GM18519 (cell line): Measurements from ENCODE around the gene ENTPD2.
A peak's percentile ranks its signal among the peaks of the same experiment; 100 is the strongest.

Source experiments
- ATAC-seq: cut with Tn5 transposase; IDR thresholded peaks from one replicate; pipeline ENCODE4 v1.9.1; 2021; ENCODE audit warnings: mild to moderate bottlenecking, moderate library complexity; ENCODE audit not compliant: unreplicated experiment, low FRiP score

ENTPD2 gene

DNA sequence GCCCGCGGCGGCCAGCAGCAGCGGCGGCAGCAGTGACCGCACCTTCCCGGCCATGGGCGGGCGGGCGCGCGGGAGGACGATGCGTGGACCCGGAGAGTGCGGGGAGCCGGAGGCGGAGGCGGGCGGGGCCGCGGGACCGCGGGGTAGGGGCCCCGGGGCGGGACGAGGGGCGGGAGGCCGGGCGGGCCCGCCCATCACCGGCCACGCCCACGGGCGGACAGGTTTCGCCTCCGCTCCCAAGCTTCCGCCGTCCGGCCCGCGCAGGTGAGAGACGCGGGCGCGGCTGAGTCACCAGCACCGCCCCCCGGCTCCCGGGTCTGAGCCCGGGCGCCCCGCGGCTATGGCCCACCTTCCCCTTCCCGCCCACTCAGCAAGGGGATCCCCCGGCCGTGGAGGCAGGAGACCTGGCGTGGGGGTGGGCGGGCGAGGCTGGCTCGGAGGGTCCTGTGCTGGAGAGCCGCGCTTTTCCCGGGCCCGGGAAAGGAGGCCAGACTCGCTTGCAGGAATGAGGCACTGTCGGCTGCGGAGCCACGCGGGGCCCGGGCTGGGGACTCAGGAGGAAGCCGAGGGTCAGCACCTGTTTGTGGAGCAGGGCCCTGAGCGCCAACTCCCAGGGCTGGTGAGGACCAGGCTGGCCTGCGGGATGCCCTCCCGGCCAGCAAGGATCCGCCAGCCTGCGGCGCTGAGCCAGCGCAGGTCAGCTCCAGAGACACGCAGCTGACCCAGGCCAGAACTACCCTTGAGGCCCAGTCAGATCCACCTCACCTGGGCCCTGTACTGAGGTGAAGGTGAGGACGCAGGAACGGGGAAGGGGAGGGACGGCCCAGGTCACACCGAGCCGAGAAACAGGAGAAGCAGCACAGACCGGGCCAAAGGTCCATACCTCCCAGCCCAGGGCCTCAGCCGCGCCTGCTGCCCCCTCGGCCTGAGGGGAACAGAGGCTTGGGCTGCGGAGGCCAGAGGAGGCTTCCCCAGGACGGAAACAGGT lies at the start of gene ENTPD2:
TSS of gene ENTPD2 (minus strand) at position 118 of the 988 bp plus-strand sequence. CDS start at position 54, 64 bp downstream.
- no peak for ATAC-seq

- ATAC-seq = no peak
These were observed 49.5 kb upstream of the ENTPD2 start for GRCh38 chr9:137103206-137103999.

- no peak for ATAC-seq
These were observed 45.4 kb upstream of the ENTPD2 start for GRCh38 chr9:137099231-137099630.

DNA sequence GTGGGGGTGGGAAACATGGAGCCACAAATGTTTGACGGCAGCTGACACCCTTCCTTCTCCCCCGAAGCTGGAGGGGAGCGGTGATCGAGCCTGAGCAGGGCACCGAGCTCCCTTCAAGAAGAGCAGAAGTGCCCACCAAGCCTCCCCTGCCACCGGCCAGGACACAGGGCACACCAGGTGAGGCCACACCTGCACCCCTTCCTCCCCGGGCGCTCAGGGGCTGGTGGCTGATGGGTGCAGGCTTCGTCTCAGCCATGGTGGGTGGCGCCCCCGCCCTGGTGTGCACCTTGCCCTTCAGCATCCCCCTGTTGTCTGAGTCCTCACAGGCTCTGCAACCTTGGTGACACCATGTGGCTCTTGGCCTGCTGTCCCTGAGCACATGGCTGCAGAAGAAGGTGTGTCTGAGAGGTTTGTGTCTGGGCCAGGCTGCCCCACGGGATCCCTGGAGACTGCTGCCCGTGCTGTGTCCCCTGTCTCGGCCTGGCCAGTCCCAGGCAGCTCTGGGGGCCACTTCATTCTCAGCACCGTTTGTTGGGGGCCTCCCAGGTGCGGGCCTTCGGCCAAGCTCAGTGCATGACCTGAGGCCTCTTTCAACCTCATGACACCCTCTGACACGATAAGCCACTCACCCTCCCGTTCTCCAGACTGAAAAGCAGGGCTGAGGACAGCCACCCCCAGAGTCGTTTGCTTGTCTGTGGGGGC lies 44.1 kb upstream of the ENTPD2 start:
- ATAC-seq = no peak

DNA sequence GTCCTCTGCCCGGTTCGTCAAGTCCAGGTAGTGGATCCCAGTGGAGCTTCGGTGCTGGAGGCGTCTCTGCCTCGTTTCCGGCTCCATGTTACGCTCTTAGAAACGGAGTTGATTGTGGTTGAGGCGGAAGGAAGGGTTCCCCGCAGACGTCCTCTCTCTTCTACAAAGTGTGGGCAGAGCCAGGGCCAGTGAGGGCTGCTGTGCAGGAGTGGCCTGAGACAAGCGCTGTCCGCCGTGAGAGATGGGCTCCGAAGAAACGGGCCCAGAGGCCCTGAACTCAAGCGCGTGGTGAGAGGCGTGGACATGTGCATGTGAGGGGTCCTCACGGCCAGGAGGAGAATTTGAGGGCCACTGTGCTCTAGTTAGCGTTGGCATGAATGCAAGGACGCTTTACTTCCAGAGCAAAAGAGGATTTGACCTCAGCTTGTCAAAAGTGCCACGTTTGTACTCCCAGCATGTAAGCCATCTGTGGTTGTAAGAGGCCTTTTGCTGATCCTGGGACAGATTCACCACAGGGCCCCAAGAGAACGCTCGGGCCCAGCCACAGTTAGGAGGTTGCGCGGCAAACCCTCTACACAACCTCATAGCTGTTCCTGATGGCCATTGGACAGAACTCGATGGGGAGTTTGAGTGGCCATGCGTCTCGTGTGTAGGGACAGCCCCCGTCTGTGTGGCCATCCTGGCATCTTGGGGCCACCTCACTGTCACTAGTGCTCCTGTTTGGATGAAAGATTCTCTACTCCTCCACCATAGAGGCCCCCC lies 43.1 kb upstream of the ENTPD2 start:
- no peak for ATAC-seq

DNA sequence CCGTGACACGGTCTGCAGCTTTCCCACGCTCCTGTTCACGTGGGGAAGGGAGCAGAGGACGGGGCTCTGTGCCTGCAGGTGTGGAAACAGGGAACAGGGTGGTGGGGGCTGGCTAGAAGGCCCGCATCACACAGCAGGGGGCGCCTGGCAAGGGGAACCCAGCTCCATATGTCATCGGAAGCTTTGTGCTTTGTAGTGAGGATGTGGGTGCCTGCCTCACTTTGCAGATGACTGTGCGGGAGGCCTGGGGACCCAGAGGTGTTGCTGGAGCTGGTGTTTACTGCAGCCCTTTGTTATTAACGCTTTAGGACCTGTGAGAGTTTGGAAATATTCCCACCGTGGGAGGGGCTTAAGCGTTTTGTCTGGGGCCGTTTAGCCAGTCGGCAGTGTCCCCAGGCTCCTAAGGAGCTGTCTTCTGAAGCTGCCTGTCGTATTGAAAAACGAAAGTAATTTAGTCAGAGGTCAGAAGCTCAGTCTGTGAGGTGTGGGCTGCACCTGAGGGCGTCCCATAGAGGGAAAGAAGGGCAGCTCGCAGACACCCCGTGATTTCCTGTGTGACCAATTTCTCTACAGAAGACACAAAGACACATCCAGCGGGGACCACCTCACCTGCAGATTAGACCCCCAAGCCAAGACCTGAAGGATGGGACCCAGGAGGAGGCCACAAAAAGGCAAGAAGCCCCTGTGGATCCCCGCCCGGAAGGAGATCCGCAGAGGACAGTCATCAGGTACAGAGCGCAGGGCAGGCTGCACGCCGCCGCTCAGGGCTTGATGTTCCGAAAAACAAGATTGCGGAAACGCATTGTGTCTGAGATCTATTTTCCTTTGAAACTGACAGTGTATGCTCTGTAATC lies 42.0 kb upstream of the ENTPD2 start:
- no peak for ATAC-seq

GRCh38 chr9:137089232-137089947 lies 35.5 kb upstream of the ENTPD2 start:
- ATAC-seq = no peak

DNA sequence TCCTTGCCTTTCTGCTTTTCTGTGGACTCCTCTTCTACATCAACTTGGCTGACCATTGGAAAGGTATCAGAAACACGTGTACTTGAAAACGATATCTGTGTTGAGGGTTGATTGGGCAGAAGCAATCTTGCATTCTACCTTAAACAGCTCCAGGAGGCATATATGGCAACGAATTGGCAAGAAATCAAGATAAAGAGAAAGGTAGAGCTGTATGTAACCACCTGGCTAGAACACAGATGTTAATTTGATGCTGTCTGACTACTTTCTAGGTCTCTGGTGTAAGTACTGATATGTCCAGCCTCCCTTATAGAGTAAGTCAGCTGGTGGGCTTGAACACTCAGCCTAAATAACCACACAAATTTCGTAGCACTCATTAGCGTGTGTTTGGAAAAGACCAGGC lies 34.3 kb upstream of the ENTPD2 start:
- ATAC-seq = no peak

GRCh38 chr9:137087409-137087925 lies 33.6 kb upstream of the ENTPD2 start:
- ATAC-seq = no peak

GRCh38 chr9:137086531-137087408 lies 32.9 kb upstream of the ENTPD2 start, which contains the start of gene MAN1B1:
TSS of gene MAN1B1 (plus strand) at chr9:137086985. CDS start at chr9:137087000, 15 bp downstream.
- ATAC-seq = peak; percentile 79

DNA sequence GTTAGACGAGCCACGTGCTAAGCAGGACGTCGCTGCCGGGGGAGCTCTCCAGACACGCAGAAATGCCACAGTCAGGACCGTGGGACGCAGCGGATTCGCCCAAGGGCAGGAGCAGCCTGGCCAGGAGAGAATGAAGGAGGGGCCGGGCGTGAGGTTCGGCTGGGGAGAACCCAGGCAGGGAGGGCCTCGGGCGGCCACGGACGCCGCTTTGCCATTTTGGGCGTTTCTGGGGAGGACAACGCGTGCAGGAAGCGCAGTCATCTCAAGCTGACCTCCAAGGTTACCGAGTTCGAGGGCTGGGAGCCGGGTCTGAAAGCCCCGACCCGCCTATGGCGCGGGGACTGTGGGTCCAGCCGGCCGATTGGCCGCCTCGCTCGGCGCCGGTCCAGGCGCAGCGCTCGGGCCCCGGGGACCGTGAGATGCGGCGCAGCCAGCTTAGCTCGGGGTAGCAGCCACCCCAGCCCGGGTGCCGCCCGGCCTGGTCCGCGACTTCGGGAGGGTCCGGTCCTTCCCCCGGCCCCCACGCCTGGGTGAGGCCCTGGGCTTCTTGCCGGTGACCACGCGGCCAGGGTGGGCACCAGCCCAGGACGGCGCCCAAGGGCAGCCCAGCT lies 32.2 kb upstream of the ENTPD2 start:
- ATAC-seq = no peak

GRCh38 chr9:137084526-137084925 lies 30.7 kb upstream of the ENTPD2 start:
- ATAC-seq = no peak

GRCh38 chr9:137083394-137084004 lies 29.6 kb upstream of the ENTPD2 start:
- ATAC-seq = no peak

DNA sequence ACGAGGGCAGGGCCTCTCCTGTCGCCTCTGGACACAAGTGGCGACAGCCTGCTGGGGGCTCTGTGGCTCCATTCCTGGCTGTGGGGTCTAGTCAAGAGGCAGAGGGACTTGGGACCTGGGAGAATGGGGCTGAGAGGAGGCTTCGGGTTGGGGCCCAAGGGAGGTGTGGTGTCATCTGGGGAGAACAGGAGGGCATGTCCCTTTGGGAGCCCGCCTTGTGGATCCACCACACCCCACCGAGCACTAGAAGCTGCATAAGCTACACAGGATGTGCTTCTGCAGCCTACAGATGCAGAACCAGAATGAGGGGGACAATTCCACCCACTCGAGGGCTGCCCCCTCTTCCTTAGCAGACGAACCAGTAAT lies 29.0 kb upstream of the ENTPD2 start:
- ATAC-seq = no peak

DNA sequence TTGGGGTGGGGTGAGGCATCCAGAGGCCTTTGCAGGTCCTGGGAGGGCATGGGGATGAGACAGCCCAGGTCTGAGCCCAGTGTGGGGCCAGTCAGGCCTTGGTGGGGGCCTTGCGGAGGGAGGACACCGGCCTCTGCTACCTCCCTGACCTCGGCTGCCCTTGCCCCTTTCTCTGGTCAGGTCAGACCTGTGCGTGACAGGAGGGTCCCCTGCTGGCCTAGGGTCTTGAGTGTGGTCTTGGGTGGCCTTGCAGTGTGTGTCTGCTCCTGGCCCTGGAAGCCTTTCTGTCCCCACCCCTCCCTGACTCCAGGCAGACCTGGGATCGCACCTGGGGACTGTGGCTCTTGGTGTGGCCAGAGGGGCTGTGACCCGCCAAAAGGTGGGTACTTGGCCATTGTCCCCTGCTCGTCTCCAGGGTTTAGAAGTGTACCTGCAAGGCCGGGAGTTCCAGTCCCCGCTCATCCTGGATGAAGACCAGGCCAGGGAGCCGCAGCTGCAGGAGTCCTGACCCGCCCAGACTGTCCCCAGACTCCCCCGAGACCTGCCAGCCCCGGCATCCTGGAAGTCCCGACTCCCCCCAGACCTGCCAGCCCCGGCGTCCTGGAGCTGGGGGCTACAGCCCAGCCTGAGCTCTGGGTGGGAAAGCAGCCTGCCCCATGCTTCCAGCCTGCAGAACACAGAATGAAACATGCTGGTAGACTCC lies 28.5 kb upstream of the ENTPD2 start:
- ATAC-seq = no peak
